ENCODE measurements around the gene CTBP1.
"Not testable (repeated sequence)": the region's sequence is repeated elsewhere in the genome, so short reads cannot be mapped to it uniquely, and the experiment has no call there.

Gene CTBP1

DNA sequence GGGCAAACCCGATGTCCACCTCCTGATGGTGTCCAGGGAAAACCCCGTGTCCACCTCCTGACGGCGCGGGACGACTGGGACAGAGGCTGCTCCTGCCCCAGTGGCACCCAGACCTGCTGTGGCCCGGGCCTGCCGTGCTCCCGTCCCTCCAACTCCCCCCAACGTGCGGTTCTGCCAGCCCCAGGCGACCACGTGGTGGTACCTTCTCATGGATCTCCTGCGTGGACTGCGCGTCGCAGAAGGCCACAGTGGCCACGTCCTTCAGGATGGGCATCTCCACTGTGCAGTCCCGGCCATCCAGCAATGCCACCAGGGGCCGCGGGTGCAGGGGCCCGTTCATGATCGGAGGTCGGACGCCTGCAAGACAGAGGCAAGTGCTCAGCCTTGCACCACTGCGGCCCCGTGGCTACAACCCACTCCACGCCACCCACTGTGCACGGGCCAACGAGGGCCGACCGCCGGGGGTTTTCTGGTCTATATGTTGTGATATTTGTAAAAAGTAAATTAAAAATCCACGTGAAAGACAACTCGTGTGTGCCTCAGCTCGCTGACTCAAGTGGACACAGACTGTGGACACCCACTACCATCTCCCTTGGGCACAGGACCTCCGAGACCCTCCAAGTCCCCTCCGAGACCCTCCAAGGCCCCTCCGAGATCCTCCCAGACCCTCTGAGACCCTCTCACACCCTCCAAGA lies 10.8 kb downstream of the CTBP1 start:
- no peak for DNase-seq (ENCODE audit: low spot score)

GRCh38 chr4:1237261-1237660 lies 11.7 kb downstream of the CTBP1 start:
- not testable (repeated sequence) for DNase-seq (ENCODE audit: low spot score)

GRCh38 chr4:1236836-1237235 lies 12.1 kb downstream of the CTBP1 start:
- not testable (repeated sequence) for DNase-seq (ENCODE audit: low spot score)

DNA sequence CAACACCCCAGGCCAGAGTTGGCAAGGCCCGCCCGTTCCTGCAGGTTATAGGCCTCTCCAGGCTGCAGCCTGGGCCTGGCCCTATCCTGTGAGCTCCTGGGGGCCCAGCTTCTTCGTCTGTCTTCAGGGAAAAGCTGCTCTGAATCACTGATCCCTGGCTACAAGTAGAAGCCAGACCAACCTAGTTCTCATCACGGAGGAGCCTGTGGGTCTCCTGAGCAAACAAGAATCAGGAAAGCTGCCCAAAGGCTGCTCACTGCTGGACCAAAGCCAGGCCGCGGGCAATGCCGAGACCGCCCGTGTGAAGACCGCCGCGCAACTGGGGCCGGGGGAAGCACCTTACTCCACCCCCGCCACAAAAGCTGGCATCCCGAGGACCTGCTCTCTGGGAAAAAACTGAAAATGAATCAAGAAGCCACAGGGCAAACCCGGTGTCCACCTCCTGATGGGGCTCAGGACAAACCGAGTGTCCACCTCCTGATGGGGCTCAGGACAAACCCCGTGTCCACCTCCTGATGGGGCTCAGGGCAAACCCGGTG lies 12.8 kb downstream of the CTBP1 start:
- DNase-seq (ENCODE audit: low spot score), result no peak

DNA sequence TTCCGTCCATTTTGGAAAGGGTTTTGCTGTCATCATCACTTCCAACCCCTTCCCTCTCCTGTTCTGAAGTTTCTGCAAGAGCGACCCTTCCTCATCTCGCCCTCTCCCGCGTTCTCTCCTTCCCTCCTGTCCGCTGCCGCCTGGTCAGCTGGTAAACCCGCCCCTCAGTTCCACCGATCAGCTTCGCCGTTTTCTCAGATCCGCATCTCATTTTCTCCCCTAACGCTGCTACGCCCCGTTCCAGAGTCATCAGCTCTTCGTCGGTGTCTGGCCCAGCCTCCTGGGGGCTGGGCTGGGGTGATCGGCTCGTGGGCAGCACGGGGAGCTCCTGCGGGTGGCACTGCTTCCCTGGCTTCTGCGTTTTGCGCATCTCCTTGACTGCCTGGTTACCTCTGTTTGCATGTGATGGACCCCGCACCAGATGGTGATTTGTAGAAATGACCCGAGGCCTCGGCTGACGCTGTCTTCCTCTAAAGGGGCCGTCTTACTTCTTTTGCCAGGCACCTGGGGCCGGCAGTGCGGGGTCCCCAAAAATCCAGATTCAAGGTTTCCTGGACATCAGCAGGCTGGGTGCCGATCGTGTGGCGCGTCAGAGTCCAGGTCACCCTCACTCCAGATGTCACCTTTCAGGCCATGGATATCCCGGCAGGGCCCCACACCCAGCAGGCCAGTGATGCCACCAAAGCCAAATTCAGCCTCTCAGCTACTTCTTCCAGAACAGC lies 13.4 kb downstream of the CTBP1 start:
- no peak for DNase-seq (ENCODE audit: low spot score)

GRCh38 chr4:1234811-1235292 lies 14.1 kb downstream of the CTBP1 start:
- no peak for DNase-seq (ENCODE audit: low spot score)

GRCh38 chr4:1234309-1234695 lies 14.6 kb downstream of the CTBP1 start:
- DNase-seq (ENCODE audit: low spot score), result no peak

- DNase-seq (ENCODE audit: low spot score), result no peak
These were observed 15.2 kb downstream of the CTBP1 start for GRCh38 chr4:1233641-1234308.

GRCh38 chr4:1232661-1233621 lies 16.0 kb downstream of the CTBP1 start:
- DNase-seq (ENCODE audit: low spot score), result no peak

DNA sequence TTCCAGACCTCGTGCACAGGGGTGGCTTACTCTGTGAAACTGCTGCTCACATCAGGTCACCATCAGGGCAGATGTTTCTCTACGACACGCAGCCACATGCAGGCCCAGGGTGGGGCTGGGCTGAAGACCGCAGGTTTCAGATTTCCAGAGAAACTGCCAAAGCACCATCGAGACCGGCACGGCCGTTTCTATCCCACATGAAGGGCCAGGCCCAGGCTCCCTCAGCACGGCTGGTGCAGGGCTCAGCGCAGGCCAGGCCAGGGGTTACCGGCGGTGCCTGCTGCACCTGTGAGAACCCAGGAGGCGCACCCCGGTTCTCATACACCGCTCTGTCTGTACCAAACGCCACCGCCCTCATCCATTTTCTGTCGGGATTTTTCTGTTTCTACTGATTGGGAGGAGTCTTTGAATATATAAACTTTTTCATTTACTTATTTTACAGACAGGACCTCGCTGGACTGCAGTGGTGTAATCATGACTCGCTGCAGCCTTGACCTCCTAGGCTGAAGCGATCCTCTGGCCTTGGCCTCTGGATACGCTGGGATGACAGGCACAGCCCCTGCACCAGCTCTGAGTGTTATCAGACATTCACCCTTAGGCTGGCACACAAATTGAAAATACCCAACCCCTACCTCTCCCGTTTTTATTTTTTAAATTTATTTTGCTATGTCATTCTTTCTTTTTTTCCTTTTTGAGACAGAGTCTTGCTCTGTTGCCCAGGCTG lies 17.1 kb downstream of the CTBP1 start:
- DNase-seq (ENCODE audit: low spot score), result no peak

- DNase-seq (ENCODE audit: low spot score), result no peak
These were observed 17.8 kb downstream of the CTBP1 start for GRCh38 chr4:1230971-1231636.

GRCh38 chr4:1230316-1230715 lies 18.6 kb downstream of the CTBP1 start:
- no peak for DNase-seq (ENCODE audit: low spot score)

DNA sequence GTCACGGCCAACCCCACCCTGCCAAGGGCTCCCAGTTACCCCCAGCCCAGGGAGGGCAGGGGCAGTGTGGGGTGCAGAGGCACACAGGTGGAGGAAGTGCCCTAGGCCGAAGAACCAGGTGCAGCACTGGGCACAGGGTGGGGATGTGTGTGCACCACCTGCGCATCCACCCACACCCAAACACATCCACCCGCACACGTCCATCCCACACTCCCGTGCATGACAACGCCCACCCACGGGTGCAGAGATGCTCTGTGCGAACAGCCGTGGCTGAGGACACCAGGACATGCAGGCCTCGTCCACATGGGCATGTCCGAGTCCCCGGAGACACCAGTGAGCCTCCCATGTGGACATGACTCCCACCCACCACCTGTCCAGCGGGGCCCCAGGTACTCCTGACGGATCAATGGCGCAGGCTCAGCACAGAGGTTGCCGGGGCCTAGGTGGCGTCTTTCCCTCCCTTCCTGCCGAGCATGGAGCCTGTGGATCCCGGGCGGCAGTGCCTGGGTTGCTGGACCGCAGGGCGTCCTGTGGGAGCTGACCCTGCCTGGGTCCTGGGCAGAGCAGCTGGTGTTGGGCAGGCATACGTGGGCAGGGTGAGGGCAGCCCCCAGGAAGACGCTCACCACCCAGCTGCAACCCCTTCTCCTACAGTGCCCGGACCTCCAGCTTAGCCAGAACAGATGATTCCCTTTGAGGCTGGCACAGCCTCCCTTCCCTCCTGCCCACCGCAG lies 19.6 kb downstream of the CTBP1 start:
- no peak for DNase-seq (ENCODE audit: low spot score)

DNA sequence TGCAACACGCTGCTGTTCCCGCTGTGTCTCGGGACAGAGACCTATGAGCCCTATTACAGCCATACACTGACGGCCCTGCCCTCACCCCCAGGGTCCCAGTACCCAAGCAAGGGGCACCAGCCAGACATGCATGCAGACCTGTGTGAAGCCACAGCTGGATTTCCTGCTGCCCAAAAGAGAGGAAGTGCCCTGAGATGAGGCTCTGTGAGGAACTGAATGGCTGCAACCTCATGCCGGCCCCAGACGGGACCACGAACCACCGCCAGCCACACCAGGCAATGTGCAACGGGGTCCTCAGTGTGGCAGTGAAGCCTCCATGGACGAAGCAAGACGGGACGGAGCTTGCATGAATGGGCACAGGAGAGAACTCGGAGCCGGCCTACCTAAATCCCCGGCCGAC lies 21.1 kb downstream of the CTBP1 start:
- no peak for DNase-seq (ENCODE audit: low spot score)

GRCh38 chr4:1226598-1226997 lies 22.3 kb downstream of the CTBP1 start:
- no peak for DNase-seq (ENCODE audit: low spot score)

GRCh38 chr4:1226144-1226481 lies 22.8 kb downstream of the CTBP1 start:
- DNase-seq (ENCODE audit: low spot score), result no peak

DNA sequence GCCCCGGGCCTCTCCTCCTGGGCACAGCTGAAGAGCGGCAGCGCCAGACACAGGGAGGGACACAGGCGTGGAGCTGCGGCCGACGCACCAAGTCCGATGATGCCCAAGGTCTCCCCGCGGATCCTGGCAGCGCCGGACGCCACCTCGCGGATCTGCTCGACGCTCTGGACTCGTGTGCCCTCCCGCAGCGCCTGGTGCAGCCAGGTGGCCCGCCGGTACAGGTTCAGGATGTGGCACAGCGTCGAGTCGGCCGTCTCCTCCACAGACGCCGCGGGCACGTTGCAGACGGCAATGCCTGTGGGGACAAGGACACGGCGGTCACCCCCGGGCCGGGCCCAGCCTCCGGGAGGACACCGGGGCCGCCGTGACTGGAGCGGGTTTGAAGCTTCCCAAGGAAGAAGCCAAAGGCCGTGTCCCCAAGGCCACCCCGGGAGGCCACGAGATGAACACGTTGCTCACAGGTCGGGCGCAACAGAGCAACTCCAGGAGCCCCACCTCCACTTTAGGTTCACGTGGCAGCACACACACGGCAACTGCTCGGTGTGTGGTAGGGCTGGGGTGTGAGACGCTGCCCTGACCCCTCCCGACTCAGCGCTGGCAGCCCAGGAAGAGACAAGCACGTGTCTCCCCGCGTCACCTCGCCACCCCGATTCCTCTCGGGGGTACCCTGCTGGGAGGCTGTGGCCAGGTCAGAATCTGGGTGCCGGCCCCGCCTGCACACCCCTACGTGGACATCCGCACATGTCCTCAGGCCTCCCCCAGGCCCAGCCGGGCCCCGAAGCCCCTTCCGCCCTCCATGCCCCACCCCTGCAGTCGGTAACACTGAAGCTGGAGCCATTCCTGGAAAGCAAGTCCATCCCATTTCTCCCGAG lies 23.4 kb downstream of the CTBP1 start:
- no peak for DNase-seq (ENCODE audit: low spot score)

- no peak for DNase-seq (ENCODE audit: low spot score)
These were observed 24.8 kb downstream of the CTBP1 start for GRCh38 chr4:1223841-1224809.

Data from hematopoietic multipotent progenitor cell treated with erythropoietin and hydrocortisone succinate and interleukin-3 and kit ligand, for 15 days (in vitro differentiated cells).